HEK293 (cell line): ENCODE data around the gene PLOD2.

Experiments
- CTCF ChIA-PET: fragments of 350-600 bp; formaldehyde crosslinking; extraction: SDS; loops from one replicate; lab custom pipeline; 2021; ENCODE audit warnings: antibody characterized with exemption; lab: Yijun Ruan, JAX
- POLR2A ChIA-PET: fragments of 300-600 bp; formaldehyde crosslinking; extraction: SDS; loops from one replicate; lab custom pipeline; 2020; ENCODE audit warnings: antibody characterized with exemption, inconsistent platforms; lab: Yijun Ruan, JAX
- H3K27ac ChIP-seq: fragments of 200-500 bp; sonication (Bioruptor generic); 2 replicates; pipeline ENCODE4 v1.5.1; 2014; ENCODE audit warnings: low read depth, low read length, control low read depth, inconsistent platforms; ENCODE audit errors: extremely low read depth
- H3K36me3 ChIP-seq, 2 experiments: fragments of 200-500 bp in 1 of 2; sonication (Bioruptor generic) in 1 of 2; 1 replicate in 1 of 2; 2 replicates in 1 of 2; pipeline ENCODE4 v1.5.1; 2014 to 2017; ENCODE audit warnings: inconsistent platforms in 2 of 2, low read length in 2 of 2; ENCODE audit not compliant: control insufficient read depth in 2 of 2, insufficient read depth in 1 of 2
- H3K4me1 ChIP-seq: fragments of 200-500 bp; sonication (Bioruptor generic); 2 replicates; pipeline ENCODE4 v1.5.1; 2014; ENCODE audit warnings: mild to moderate bottlenecking, low read length, inconsistent platforms; ENCODE audit not compliant: control insufficient read depth, insufficient read depth
- H3K4me3 ChIP-seq: 2 replicates; pipeline ENCODE4 v1.5.1; 2011; ENCODE audit warnings: low read depth, mild to moderate bottlenecking, control low read depth, low read length, moderate library complexity
- H3K9me3 ChIP-seq: fragments of 200-500 bp; sonication (Bioruptor generic); 2 replicates; pipeline ENCODE4 v1.5.1; 2014; ENCODE audit warnings: low read depth, low read length, inconsistent platforms; ENCODE audit not compliant: control insufficient read depth, insufficient read depth
- CTCF ChIP-seq: fragments of 450-650 bp; formaldehyde crosslinking; IDR thresholded peaks from 2 replicates; pipeline ENCODE4 v1.5.1; 2016; ENCODE audit warnings: missing biosample characterization, missing genetic modification characterization
- IKZF3 ChIP-seq: fragments of 450-650 bp; IDR thresholded peaks from 2 replicates; pipeline ENCODE4 v1.5.0; 2018; ENCODE audit warnings: missing biosample characterization, mild to moderate bottlenecking, missing genetic modification characterization, moderate library complexity
- KLF8 ChIP-seq: fragments of 450-650 bp; formaldehyde crosslinking; IDR thresholded peaks from 2 replicates; pipeline ENCODE4 v1.5.1; 2016; ENCODE audit warnings: missing biosample characterization, missing genetic modification characterization
- MEIS1 ChIP-seq: sonication (generic); formaldehyde crosslinking; IDR thresholded peaks from 2 replicates; pipeline ENCODE4 v1.8.1; 2022; ENCODE audit warnings: missing genetic modification reagents, mild to moderate bottlenecking, borderline replicate concordance
- SETDB1 ChIP-seq: IDR thresholded peaks from one replicate; pipeline ENCODE4 v1.6.1; 2017; ENCODE audit warnings: mild to moderate bottlenecking, low read length, moderate library complexity, mixed read lengths; ENCODE audit not compliant: insufficient read length
- SP7 ChIP-seq: fragments of 450-650 bp; formaldehyde crosslinking; IDR thresholded peaks from 2 replicates; pipeline ENCODE4 v1.5.1; 2016; ENCODE audit warnings: missing biosample characterization, missing genetic modification characterization
- ZBTB1 ChIP-seq: fragments of 450-650 bp; formaldehyde crosslinking; IDR thresholded peaks from 2 replicates; pipeline ENCODE4 v1.5.1; 2016; ENCODE audit warnings: missing biosample characterization, missing genetic modification characterization
- ZBTB10 ChIP-seq: fragments of 450-650 bp; formaldehyde crosslinking; IDR thresholded peaks from 2 replicates; pipeline ENCODE4 v1.5.1; 2016; ENCODE audit warnings: missing biosample characterization, missing genetic modification characterization
- ZBTB26 ChIP-seq: fragments of 450-650 bp; formaldehyde crosslinking; optimal IDR thresholded peaks from 2 replicates; pipeline ENCODE3; 2016; ENCODE audit warnings: missing biosample characterization, mild to moderate bottlenecking, missing genetic modification characterization
- ZFP3 ChIP-seq: fragments of 450-650 bp; formaldehyde crosslinking; IDR thresholded peaks from 2 replicates; pipeline ENCODE4 v1.5.1; 2016; ENCODE audit warnings: low read depth, missing biosample characterization, missing genetic modification characterization
- ZNF341 ChIP-seq: fragments of 450-650 bp; formaldehyde crosslinking; IDR thresholded peaks from 2 replicates; pipeline ENCODE4; 2016; ENCODE audit warnings: low read depth, missing biosample characterization, missing genetic modification characterization
- ZNF362 ChIP-seq: fragments of 450-650 bp; formaldehyde crosslinking; IDR thresholded peaks from 2 replicates; pipeline ENCODE4 v1.5.1; 2016; ENCODE audit warnings: missing biosample characterization, missing genetic modification characterization
- ZNF394 ChIP-seq: fragments of 450-650 bp; formaldehyde crosslinking; IDR thresholded peaks from 2 replicates; pipeline ENCODE4 v1.5.1; 2016; ENCODE audit warnings: missing biosample characterization, missing genetic modification characterization, mild to moderate bottlenecking, moderate library complexity, borderline replicate concordance
- ZNF449 ChIP-seq: fragments of 450-650 bp; formaldehyde crosslinking; IDR thresholded peaks from 2 replicates; pipeline ENCODE4 v1.5.1; 2017; ENCODE audit warnings: missing biosample characterization, mild to moderate bottlenecking, missing genetic modification characterization, moderate library complexity
- ZNF518A ChIP-seq: fragments of 450-650 bp; formaldehyde crosslinking; conservative IDR thresholded peaks from 2 replicates; pipeline ENCODE4 v1.5.1; 2016; ENCODE audit warnings: low read depth, missing biosample characterization, missing genetic modification characterization
- ZNF544 ChIP-seq: fragments of 450-650 bp; formaldehyde crosslinking; IDR thresholded peaks from 2 replicates; pipeline ENCODE4 v1.5.0; 2017; ENCODE audit warnings: missing biosample characterization, missing genetic modification characterization
- ZNF645 ChIP-seq: fragments of 450-650 bp; formaldehyde crosslinking; IDR thresholded peaks from 2 replicates; pipeline ENCODE4; 2016; ENCODE audit warnings: missing biosample characterization, missing genetic modification characterization
- ZNF670 ChIP-seq: fragments of 450-650 bp; formaldehyde crosslinking; IDR thresholded peaks from 2 replicates; pipeline ENCODE4 v1.5.1; 2016; ENCODE audit warnings: missing biosample characterization, missing genetic modification characterization, low read depth
- ZNF692 ChIP-seq: fragments of 450-650 bp; formaldehyde crosslinking; IDR thresholded peaks from 2 replicates; pipeline ENCODE4 v1.5.1; 2016; ENCODE audit warnings: missing biosample characterization, missing genetic modification characterization
- ZSCAN30 ChIP-seq: fragments of 450-650 bp; IDR thresholded peaks from 2 replicates; pipeline ENCODE4 v1.5.1; 2018; ENCODE audit warnings: missing biosample characterization, mild to moderate bottlenecking, missing genetic modification characterization, moderate library complexity

Gene PLOD2

GRCh38 chr3:146088840-146089239 lies 72.1 kb downstream of the PLOD2 start (continued):
- TF ChIP-seq ZNF518A (tag by site-specific recombination) (no peak), ZNF449 (tag by site-specific recombination) (no peak), KLF8 (tag by site-specific recombination) (no peak), ZNF362 (tag by site-specific recombination) (no peak), ZFP3 (tag by site-specific recombination) (no peak), ZNF692 (tag by site-specific recombination) (no peak)
- TF ChIP-seq, all 188 proteins: peak for 0

- Histone ChIP-seq H3K4me1 (0 out of 2 replicates have a peak, but pooled peaks cover 2% of the 10 kb centered on the region), H3K4me3 (no peak overlapping the region), H3K36me3 (no peaks in the 10 kb centered on the region; a peak in 1 of 3 replicates), H3K27ac (no peak overlapping the region), H3K9me3 (no peaks in the 10 kb centered on the region)
- POLR2A ChIA-PET = no interaction called here
- CTCF ChIA-PET = no interaction called here
- TF ChIP-seq ZSCAN30 (tag by site-specific recombination) (no peak), MEIS1 (CRISPR knock-in tag) (no peak), SP7 (tag by site-specific recombination) (no peak), ZNF394 (tag by site-specific recombination) (no peak), IKZF3 (tag by site-specific recombination) (no peak), ZNF341 (tag by site-specific recombination) (no peak), ZBTB10 (tag by site-specific recombination) (no peak), ZNF544 (no peak), ZNF645 (tag by site-specific recombination) (no peak), CTCF (tag by site-specific recombination) (no peak), SETDB1 (no peak), ZBTB26 (tag by site-specific recombination) (no peak), ZBTB1 (tag by site-specific recombination) (no peak), ZNF670 (tag by site-specific recombination) (no peak)
Measured at GRCh38 chr3:146087116-146087515, 73.9 kb downstream of the PLOD2 start.
